GM18909 (cell line): Measurements from ENCODE around the gene UBE2I.
"Not testable (repeated sequence)": the region's sequence is repeated elsewhere in the genome, so short reads cannot be mapped to it uniquely, and the experiment has no call there.

Experiments used
- ATAC-seq: cut with Tn5 transposase; IDR thresholded peaks from one replicate; pipeline ENCODE4 v1.9.1; 2021; ENCODE audit warnings: mild to moderate bottlenecking; ENCODE audit not compliant: unreplicated experiment, poor library complexity

Gene UBE2I

DNA sequence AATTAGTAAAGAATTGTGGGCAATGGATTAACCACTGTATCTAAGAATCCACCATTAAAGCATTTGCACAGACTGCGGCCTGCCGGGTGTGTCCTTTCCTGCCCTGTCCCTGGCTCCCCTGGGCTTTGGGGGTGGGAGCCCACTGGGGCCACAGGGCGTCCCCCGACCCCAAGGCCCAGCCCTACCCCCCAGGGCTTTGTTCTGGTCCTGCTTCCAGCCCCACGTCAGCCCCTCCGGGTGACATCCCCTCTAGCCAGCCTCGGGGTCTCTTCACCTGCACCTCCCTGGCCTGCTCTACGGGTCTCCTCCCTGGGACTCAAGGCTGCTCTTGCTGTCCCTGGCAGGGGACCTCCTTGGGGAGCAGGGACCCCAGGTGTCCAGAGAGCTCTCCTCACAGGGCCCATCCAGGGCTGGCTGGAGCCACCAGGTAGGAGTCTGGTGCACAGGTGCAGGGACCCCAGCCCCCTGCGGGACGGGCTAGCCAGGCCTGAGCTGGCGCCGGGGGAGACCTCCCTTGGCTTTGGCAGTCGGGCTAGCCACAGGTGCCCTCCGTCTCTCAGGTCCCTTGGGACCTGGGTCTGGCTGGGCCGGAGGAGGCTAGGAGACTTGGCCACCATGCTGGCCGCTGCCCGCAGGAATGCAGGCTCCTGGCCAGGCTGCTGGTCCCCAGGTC, 17.6 kb downstream of the UBE2I start:
- no peak for ATAC-seq

DNA sequence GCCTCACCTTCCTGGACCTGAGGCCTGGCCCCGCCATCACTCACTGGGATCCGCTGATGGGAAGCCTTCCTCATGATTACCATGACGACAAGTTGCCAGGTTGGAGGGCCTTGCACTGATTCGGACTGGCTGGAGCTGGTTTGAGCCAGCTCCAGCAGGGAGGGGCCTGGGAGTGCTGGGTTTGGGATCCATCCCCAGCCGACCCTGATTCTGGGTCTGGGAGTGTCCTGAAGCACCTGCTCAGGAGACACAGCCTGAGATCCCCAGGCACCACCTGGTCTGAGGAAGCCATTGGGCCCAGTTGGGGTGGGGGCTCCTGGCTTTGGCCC, 18.1 kb downstream of the UBE2I start:
- ATAC-seq: no peak

DNA sequence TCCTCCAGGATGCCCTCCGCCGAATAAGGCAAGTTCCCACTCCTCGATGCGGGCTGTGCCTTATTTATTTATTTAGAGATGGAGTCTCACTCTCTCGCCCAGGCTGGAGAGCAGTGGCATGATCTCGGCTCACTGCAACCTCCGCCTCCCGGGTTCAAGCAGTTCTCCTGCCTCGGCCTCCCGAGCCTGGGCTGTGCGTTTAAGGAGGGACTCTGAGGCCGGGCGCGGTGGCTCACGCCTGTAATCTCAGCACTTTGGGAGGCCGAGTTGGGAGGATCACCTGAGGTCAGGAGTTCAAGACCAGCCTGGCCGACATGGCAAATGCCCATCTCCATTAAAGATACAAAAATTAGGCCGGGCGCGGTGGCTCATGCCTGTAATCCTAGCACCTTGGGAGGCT, 18.7 kb downstream of the UBE2I start:
- ATAC-seq: not testable (repeated sequence)

DNA sequence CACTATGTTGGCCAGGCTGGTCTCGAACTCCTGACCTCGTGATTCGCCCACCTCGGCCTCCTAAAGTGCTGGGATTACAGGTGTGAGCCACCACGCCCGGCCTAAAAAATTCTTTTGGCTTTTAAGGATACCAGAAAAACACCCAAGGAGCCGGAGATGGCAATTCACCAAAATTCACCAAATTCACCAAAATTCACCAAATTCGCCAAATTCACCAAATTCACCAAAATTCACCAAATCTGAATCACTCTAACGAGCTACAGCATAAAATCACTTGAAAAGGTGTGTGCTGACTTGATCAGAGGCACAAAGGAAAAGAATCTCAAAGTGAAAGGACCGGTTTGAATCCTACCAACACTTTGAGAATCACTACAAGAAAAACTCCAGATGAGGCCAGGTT, 19.5 kb downstream of the UBE2I start:
- not testable (repeated sequence) for ATAC-seq

DNA sequence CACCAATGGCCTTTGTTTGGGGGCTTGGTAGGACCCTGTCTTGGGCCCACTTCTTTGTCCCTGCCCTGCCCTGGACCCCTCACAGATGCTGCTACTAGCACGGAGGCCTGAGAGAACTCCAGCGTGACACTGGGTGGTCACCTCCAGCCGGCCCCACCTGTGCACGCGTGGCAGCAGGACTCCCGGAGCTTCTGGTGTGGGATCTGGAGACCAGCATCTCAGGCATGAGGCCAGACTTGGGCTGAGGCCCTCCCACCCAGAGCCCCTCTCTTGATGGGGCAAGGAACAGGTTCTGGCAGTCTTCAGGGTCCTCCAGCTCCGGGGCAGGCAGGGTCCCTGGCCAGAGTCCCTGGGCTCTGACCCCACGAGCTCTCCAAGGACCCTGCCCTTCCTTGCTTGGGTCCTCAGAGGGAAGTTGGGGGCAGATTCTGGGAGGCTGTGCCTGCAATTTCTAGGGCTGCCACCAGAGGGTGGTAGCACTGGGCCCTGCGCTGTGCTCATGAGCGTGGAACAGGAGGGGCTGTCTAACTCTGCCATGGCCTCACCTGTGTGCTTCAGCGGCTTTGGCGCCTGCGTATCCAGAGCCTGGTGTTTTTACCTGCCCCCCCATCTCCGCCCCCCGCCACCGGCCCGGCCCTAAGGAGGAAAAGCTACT, 21.0 kb downstream of the UBE2I start:
- ATAC-seq: no peak

DNA sequence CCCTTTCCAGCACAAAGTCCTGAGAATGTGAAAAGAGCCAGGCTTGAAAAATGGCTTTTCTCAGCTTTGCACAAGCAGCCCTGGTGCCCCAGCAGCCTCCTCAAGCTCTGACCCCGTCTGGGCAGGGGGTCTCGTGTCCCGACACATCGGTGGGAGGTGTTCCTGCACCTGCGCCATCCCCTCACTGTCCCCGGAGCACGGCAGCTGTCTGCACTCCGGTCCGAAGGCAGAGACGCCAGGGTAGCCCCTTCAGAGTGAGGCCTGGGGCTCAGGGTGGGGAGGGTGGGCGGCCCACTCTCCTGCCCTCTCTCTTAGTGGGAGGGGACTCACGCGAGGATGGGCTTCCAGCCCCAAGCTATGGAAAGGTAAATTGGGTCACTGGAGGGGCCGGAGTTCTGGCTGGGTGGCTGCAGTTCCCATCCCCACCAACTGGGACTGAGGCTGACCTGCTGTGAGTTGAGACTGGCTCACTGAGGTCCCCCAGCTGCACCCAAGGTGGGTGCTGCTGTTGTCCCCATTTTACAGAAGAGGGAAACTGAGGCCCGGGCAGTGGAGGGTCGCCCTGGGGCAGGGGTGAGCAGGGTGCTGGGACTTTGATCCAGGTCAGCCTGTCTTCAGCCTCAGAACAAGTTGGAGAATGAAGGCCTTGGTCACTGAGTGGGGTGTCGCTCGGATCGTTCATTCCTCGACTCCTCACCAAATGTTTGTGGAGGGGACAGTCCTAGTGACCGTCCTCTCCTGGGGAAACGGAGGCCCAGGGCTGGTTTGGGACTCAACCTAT, 21.7 kb downstream of the UBE2I start:
- ATAC-seq: no peak

DNA sequence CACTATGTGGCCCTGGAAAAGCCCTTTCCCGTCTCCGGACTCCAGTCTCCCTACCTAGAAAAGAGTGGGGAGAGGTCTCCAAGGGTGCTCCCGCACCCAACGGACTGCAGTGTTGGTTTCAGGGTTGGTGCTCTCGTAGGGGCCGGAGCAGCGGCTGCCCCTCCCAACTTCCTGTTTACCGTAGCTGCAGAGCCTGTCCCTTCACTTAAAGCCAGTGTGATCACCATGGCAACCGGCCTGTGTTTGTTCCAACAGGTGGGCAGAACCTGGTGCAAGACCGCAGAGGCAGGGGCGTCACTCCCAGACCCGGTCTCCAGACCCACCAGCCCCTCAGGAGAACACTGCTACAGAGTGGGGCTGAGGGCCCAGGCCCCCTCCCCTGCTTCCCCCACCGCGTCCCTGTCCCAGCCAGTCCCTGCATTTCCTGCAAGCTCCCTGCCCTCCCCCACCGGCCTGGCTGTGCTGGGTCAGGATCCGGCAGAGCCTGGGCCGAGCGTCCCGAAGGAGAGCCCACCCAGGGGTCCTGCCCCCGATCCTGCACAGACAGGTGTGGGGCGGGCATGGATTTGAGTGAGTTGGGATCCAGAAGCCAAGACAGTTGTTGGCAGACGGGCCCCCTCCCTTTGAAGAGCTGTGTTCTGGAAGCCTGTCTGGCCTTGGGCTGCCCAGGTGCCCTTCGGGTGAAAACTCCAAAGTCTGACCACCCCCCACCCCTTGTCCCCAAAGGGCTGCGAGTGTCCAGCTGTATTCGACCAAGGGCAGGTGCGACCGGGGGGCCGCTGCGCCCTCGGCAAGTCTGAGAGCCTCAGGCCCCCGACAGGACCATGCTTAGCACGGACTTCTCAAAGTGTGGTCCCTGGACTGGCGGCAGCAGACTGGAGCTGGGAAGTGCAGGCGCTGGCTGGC, 22.5 kb downstream of the UBE2I start:
- ATAC-seq: no peak

DNA sequence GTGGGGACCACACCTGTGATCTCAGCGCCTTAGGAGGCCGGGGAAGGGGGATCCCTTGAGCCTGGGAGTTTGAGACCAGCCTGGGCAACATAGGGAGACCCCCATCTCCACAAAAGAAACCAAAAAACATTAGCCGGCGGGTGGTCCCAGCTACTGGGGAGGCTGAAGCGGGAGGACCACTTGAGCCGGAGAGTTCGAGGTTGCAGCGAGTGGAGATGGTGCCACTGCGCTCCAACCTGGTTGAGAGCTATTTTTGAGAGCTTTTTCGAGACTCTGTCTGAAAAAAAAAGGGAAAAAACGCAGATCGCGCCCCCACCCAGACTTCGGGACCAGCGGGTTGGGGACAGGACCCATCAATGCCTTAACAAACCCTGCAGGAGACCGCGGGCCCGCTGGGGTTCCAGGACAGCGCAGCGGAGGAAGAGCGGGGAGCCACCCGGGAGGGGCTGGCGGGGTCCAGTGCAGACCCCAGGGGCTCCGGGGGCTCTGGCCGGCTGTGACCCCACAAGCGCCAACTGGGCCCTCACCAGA, 23.2 kb downstream of the UBE2I start:
- ATAC-seq: no peak

DNA sequence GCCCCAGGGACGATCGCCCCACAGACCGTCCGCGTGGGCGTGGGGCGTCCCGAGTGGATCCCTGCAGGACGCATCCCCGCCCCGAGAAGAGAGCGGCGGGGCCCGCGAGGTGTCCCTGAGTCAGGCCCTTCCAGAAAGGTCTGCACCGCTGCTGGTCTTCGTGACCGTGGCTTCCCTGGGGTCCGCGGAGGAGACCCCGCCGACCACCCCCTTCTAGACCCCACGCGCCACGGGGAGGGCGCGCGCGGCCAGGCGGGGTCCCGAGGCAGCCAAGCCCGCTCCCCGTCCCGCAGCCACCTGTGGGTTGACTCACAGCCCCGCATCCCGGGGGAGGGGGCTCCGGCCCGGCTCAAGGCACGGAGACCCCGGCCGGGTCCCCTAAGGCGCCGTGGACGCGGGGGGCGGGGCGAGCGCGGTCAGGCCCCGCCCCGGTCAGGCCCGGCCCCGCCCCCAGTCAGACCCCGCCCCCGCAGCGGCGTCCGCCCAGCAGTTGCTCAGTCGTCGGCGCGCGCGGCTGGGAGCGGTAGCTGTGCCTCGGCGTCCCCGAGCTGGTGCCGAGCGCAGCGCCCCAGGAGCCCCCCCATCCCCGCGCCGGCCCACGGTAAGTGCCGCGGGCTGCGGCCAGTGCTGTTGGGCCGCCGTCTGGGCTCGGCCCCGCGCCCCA, 23.8 kb downstream of the UBE2I start, which contains the start of gene BAIAP3:
Gene BAIAP3 (plus strand): TSS at position 497 of the 664 bp plus-strand sequence. CDS start 4,905 bp downstream, outside the sequence.
- ATAC-seq: no peak

DNA sequence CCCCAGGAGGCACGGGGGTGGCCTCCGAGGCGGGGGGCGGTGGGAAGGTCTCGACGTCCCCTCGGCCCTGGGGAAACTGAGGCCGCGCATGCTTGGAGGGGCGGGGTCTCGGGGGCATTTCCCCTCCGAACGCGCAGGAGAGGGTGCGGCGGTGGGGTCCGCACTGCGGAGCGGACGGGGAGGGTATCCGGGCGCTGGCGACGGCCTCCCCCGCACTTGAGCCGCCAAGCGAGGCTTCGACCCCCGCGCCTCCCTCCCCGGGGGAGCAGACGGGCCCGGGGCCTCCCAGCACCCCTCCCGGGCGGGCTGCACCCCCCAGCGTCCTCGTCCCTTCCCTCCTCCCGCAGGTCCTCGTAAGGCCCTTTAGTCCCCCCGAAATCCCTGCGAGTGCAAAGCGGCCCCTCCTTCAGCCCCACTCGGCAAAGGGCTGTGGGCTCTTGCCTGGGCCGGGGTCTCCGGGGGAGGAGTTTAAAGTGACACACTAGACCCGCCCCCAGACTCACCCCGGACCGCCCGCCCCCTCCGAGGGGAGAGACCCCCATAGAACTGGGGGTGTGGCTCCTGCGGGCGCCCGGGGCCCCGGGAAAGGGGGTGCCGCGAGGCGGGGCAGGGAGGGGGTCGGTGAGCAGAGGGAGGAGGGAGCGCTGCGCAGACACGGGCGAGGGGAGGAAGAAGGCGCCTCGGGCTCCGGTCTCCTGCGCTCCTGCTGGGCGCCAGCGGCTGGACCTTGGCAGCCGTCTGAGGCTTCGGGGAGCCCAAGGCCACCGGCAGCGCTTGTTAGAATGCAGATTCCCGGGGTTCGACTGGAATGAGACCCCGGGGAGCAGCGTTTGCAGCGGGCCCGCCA, 24.6 kb downstream of the UBE2I start:
- ATAC-seq: no peak

DNA sequence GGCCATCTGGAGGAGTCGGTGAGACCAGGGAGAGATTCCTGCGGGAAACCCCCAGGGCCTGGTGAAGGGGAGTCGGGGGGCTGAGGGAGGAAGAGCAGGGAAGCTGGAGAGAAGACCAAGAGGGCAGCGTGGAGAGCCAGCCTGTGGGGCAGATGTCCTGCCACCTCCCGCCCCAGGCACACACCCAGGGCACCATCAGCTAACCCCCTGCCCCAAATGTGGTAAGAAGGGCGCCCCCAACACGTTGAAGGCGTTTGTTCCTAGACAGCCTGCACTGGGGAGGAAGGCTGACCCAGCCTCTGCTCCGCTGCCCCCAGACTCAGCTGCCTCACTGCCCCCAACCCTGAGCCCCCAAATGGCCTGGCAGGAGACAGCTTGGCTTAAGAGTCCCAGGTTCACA, 25.3 kb downstream of the UBE2I start:
- ATAC-seq: no peak

DNA sequence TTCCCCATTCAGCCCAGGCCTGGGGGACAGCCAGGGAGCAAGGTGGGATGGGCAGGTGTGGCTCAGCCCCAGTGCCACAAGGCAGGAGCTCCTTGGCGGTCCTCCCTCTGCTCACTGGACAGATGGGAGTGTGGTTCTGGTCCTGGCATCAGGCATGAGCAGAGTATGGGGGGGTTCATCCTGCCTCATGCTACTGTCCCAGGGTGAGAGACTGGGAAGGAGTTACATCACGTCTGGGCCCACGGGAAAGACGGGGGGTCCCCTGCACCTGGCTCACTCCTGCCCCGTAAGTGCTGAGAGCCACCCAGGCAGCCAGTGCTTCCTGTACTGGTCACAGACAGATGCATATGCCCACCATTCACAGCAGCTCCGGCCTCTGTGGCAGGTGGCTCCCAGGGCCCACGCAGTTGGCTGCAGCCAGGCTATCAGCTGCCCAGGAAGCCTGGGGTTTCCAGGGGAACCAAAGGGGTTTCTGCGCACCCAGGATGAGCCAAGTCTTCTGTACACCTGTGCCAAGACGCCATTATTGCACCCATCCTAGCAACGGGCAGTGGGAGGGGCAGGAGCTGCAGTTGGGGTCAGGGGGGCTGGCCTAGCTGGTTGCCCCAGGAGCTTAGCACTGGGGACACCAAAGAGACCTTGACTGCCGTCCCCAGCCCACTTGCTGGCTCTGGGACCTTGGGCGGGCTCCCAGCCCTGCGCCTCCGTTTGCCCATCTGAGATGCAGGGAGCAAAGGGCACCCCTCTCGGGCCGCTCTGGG, 26.0 kb downstream of the UBE2I start:
- no peak for ATAC-seq

DNA sequence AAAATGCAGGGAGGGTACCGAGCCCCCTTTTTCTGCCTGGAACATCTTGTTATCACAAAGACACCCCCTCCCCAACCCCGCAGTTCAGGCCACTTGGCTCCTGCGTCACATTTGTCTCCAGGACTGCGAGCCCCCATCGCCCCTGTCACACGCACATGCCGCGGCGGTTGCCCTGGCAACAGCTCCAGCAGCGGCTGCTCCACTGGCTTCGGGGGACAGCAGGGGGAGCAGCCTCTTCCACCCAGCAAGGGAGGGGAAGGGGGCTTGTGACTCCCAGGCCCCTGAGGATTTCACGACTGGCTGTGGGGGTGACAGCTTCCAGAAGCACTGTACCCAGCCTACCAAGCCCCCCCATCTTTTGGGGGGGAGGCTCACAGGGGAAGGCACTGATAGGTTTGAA, 26.6 kb downstream of the UBE2I start:
- ATAC-seq: no peak

DNA sequence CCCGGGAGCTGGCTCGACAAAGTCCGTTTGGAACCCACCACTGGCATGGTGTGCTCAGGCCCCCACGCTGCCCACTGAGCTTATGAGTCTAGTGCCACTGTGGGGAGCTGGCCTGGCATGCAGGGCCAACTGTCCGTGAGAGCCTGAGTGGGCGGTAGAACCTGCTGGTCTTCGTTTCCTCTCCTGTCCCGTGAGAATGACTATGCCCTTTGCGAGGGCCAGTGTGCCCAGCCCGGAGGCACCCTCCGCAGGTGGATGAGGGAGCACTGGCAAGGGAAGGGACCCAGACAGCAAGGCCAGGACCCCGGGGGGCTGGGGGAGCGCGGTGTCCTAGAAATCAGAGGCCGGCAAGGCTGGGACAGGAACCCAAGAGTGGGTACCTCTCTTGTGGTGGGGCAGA, 27.2 kb downstream of the UBE2I start:
- no peak for ATAC-seq

DNA sequence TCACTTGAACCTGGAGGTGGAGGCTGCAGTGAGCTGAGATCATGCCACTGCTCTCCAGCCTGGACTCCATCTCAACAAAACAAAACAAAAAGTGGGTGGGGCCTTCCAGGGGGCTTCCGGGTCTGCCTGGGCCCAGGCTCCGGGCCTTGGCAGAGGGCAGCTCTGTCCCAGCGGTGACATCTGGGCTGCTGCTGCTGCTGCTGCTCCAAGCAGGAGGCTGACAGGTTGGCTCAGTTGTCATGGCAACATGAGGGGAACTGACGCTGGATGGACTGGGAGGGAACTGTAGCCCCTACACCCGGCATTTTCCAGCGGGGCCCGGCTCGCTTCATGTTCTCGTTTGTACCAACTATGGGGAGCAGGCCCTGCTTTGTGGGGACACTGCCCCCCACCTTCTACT, 28.1 kb downstream of the UBE2I start:
- ATAC-seq: no peak

DNA sequence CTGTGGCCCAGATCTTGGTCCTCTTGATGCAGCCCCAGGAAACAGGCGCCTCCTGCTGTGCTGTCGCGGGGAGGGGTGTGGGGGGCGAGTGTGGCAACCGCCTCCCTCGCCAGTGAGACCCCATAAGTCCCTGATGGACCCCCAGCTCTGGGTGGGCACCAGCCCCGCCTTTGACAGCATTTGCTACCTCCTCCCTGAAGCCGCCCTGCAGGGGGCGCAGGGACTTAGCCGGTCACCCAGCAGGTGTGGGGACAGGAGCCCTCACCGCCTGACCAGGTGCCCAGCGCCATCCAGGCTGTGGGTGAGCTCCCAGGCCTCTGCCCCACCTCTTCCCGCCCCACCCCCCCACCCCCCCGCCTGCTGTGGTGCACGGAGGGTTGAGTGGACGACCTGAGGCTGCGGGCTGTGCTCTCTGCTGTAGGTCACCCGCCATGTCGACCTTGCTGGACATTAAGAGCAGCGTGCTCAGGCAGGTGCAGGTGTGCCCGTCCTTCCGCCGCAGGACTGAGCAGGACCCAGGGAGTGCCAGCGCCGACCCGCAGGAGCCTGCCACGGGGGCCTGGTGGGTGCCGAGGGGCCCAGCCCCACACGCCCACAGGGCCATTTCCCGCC, 28.8 kb downstream of the UBE2I start:
- no peak for ATAC-seq

DNA sequence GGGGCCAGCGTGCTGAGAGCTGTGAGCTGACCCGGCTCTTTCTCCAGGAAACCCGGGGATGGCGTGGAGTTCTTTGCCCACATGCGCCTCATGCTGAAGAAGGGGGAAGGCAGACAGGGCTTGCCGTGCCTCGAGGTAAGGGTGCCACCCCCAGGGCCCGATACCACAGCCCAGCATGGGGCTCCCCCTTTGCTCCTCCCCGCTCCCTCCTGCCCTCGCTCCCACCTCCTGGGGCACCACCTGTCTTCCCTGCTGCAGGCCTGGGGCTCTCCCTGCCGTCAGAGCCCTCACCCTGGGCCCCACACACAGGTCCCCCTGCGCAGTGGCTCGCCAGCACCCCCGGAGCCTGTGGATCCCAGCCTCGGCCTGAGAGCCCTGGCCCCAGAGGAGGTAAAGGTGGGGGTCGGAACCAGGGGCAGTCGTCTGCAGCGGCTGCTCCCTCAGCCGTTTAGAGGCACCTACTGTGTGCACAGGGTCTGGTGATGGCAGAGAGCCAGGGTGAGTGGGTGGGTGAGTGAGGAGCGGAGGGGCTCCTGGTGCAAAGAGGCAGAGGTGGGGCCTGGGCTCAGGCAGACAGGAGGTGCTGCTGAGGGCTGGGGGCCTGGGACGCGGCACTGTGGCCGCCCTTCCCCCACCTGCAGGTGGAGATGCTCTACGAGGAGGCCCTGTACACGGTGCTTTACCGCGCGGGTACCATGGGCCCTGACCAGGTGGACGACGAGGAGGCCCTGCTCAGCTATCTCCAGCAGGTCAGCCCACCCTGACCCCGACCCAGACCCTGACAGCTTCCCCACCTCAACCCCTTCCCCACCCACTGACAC, 29.6 kb downstream of the UBE2I start:
- no peak for ATAC-seq
